ENCODE data around the gene DCAF7. TPM values are rescaled to one million over a fixed set of nuclear protein-coding genes. Genes with fewer than 3 reads are reported as not detected.

Gene DCAF7
- total and polyA plus RNA-seq, 5 donors from 2014 or later: 41.0 to 89.4 (median 68.2) TPM

DNA sequence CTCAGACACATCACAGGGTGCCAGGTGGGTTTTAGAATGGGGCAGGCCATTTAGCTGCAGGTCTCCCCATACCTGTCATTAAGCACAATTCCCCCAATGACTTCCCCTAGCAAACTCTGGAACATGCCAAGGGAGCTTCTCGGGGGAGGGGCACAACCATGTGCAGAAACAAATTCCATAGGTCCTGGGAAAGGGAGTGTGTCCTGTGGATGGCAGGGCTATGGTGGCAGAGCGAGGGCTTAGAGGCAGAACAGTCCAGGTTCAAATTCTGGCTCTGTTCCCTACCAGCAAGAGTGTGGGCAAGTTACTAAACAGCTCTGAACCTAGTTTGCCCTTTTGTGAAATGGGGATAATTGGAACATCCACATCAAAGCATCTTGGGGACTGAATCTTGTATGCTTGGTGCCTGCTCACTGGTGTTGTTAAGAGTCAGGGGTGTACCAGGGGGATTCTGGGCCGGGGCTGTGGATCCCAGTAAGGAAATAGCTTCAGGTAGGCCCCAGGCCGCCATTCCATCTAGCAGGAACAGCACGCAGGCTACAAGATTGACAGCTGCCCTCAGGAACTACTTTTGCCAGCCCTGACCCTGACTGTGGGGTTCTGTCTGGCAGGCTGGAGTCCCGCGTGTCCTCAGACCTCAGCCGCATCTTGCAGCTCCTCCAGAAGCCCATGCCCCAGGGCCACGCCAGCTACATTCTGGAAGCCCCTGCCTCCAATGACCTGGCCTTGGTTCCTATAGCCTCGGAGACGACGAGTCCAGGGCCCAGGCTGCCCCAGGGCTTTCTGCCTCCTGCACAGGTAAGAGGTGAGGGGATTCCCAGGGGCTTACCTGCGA, 5.6 kb upstream of the DCAF7 start:
- Histone ChIP-seq H3K9me3 (ENCODE audit: control insufficient read depth in 2 of 2, low read length in 2 of 2) (no peaks in the 10 kb centered on the region), H3K4me3 (ENCODE audit: low read depth, low read length) (no peak overlapping the region), H3K36me3 (ENCODE audit: control insufficient read depth, insufficient read depth, low read length) (no peaks in the 10 kb centered on the region), H3K27me3 (ENCODE audit: control insufficient read depth, insufficient read depth, low read length) (no peaks in the 10 kb centered on the region), H3K27ac (ENCODE audit: insufficient read depth, low read length, poor library complexity, severe bottlenecking) (no peak overlapping the region), H3K4me1 (ENCODE audit: control insufficient read depth, insufficient read depth, low read length, poor library complexity, severe bottlenecking) (peaks cover 9% of the 10 kb centered on the region)
- H3K9me3 Mint-ChIP-seq: peaks cover 0 to under 1% (median 0%) of the 10 kb centered on the region in 7 donors
- H3K27ac Mint-ChIP-seq: no peak overlapping the region
- DNase-seq (no peak), ATAC-seq (ENCODE audit: low read depth in 2 of 2) (no peak)
- no peaks in the 10 kb centered on the region for H3K36me3 Mint-ChIP-seq
- peaks cover 11% of the 10 kb centered on the region for H3K27me3 Mint-ChIP-seq
- peaks cover 0 to 5% (median 0%) of the 10 kb centered on the region in 4 donors for H3K4me1 Mint-ChIP-seq
- H3K4me3 Mint-ChIP-seq: no peak overlapping the region

DNA sequence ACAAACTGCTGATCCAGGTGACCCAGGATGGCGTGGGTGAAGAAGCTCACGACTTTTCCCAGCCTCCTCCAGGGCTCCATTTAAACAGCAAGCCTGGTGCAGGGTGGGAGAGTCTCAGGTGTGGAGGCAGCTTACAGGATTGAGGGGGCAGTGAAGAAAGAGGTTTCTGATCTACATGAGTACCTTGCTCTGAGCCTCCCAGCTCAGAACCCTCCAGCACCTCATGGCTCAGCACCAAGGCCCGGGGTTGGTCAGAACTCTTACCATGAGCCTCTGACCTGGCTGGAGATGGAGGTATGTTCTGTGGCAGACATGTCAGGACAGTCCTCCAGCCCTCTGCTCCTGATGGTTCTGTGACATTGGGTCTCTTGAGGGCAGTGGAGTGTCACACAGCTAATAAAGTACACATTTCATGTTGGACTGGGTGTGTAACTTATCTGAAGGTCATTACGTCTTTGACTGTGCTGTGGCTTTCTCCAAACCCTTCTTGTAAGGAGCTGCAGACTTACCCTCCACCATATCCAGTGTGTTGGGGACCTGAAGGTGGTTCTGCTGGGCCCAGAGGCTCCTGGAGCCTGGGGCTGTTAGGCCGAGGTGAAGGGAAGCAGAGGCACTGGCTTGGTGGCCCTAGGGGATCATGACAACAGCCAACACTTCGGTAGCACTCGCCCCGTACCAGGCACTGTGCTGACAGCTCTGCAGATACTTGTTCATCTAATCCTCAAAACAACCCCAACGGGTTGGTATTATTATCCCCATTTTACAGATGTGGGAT, 3.8 kb upstream of the DCAF7 start:
- H3K9me3 ChIP-seq (ENCODE audit: control insufficient read depth in 2 of 2, low read length in 2 of 2): no peaks in the 10 kb centered on the region
- no peak overlapping the region for H3K4me3 Mint-ChIP-seq
- no peaks in the 10 kb centered on the region for H3K36me3 Mint-ChIP-seq
- ATAC-seq (ENCODE audit: low read depth in 2 of 2) (no peak), DNase-seq (no peak)
- no peak overlapping the region for H3K27ac ChIP-seq (ENCODE audit: insufficient read depth, low read length, poor library complexity, severe bottlenecking)
- H3K9me3 Mint-ChIP-seq: no peaks in the 10 kb centered on the region
- H3K36me3 ChIP-seq (ENCODE audit: control insufficient read depth, insufficient read depth, low read length): no peaks in the 10 kb centered on the region
- H3K4me3 ChIP-seq (ENCODE audit: low read depth, low read length): no peak overlapping the region
- H3K27me3 Mint-ChIP-seq: peaks cover 9% of the 10 kb centered on the region
- H3K27me3 ChIP-seq (ENCODE audit: control insufficient read depth, insufficient read depth, low read length): no peaks in the 10 kb centered on the region
- peaks cover 0 to 12% (median 4%) of the 10 kb centered on the region in 4 donors for H3K4me1 Mint-ChIP-seq
- peaks cover 16% of the 10 kb centered on the region for H3K4me1 ChIP-seq (ENCODE audit: control insufficient read depth, insufficient read depth, low read length, poor library complexity, severe bottlenecking)
- H3K27ac Mint-ChIP-seq: no peak overlapping the region

DNA sequence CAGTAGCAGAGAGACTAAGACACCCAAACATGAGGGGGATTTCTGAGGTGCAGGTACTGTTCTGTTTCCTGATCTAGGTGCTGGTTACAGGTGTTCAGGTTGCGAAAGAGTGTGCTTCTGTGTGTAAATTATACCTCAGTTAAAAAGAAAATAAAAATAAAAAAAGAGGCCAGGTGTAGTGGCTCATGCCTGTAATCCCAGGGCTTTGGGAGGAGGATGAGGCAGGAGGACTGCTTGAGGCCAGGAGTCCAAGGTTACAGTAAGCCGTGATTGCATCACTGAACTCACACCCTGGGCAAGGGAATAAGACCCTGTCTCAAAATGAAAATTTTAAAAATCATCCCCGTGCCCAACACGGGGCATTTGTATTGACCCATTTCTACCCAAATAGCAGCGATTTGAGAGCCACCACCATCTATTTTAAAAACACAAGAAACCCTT, 3.2 kb upstream of the DCAF7 start:
- Mint-ChIP-seq H3K36me3 (no peaks in the 10 kb centered on the region), H3K9me3 (no peaks in the 10 kb centered on the region), H3K4me3 (peak overlapping the region in 1 of 4 donors; percentile 8), H3K27ac (peak overlapping the region in 1 of 3 donors; percentile 8), H3K27me3 (peaks cover 6% of the 10 kb centered on the region), H3K4me1 (peaks cover 0 to 17% (median 7%) of the 10 kb centered on the region in 4 donors)
- Histone ChIP-seq H3K4me1 (ENCODE audit: control insufficient read depth, insufficient read depth, low read length, poor library complexity, severe bottlenecking) (peaks cover 20% of the 10 kb centered on the region), H3K27me3 (ENCODE audit: control insufficient read depth, insufficient read depth, low read length) (no peaks in the 10 kb centered on the region), H3K4me3 (ENCODE audit: low read depth, low read length) (no peak overlapping the region), H3K27ac (ENCODE audit: insufficient read depth, low read length, poor library complexity, severe bottlenecking) (no peak overlapping the region), H3K9me3 (ENCODE audit: control insufficient read depth in 2 of 2, low read length in 2 of 2) (no peaks in the 10 kb centered on the region), H3K36me3 (ENCODE audit: control insufficient read depth, insufficient read depth, low read length) (no peaks in the 10 kb centered on the region)
- ATAC-seq (ENCODE audit: low read depth in 2 of 2): no peak
- no peak for DNase-seq

DNA sequence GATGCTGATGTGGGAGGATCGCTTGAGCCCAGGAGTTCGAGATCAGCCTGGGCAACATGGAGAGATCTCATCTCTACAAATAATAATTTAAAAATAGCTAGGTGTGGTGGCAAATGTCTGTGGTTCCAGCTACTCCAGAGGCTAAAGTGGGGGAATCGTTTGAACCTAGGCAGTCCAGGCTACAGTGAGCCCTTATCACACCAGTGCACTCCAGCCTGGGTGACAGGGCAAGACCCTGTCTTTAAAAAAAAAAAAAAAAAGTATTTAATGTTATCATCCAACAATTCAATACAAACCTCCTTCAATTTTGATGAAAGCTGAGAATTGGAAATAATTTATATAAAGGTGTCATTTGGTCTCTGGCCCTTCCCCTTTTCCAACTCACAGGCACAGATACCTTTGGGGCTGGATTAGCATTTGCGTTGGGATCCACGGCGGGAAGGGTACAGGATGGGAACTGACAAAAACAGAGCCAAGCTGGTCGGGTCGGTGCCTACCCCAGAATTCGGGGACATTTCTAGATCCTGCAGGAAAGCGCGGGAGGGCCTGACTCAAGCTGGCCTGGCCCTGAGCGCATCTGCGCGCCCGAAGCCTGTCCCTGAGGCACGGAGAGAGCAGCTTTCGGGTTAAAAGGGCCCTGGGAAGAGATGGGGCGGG, 860 bp upstream of the DCAF7 start:
- Mint-ChIP-seq H3K4me3 (peak overlapping the region; percentile 94 to 99 (median 98)), H3K27ac (peak overlapping the region; percentile 98), H3K4me1 (peaks cover 3 to 40% (median 28%) of the 10 kb centered on the region in 4 donors), H3K36me3 (peaks cover 4% of the 10 kb centered on the region), H3K27me3 (peaks cover 6% of the 10 kb centered on the region), H3K9me3 (no peaks in the 10 kb centered on the region)
- Histone ChIP-seq H3K4me1 (ENCODE audit: control insufficient read depth, insufficient read depth, low read length, poor library complexity, severe bottlenecking) (peaks cover 43% of the 10 kb centered on the region), H3K36me3 (ENCODE audit: control insufficient read depth, insufficient read depth, low read length) (no peaks in the 10 kb centered on the region), H3K27me3 (ENCODE audit: control insufficient read depth, insufficient read depth, low read length) (no peaks in the 10 kb centered on the region), H3K4me3 (ENCODE audit: low read depth, low read length) (peak overlapping the region; percentile 70), H3K27ac (ENCODE audit: insufficient read depth, low read length, poor library complexity, severe bottlenecking) (peak overlapping the region; percentile 96), H3K9me3 (ENCODE audit: control insufficient read depth in 2 of 2, low read length in 2 of 2) (no peaks in the 10 kb centered on the region)
- ATAC-seq (ENCODE audit: low read depth in 2 of 2) (no peak), DNase-seq (no peak)

DNA sequence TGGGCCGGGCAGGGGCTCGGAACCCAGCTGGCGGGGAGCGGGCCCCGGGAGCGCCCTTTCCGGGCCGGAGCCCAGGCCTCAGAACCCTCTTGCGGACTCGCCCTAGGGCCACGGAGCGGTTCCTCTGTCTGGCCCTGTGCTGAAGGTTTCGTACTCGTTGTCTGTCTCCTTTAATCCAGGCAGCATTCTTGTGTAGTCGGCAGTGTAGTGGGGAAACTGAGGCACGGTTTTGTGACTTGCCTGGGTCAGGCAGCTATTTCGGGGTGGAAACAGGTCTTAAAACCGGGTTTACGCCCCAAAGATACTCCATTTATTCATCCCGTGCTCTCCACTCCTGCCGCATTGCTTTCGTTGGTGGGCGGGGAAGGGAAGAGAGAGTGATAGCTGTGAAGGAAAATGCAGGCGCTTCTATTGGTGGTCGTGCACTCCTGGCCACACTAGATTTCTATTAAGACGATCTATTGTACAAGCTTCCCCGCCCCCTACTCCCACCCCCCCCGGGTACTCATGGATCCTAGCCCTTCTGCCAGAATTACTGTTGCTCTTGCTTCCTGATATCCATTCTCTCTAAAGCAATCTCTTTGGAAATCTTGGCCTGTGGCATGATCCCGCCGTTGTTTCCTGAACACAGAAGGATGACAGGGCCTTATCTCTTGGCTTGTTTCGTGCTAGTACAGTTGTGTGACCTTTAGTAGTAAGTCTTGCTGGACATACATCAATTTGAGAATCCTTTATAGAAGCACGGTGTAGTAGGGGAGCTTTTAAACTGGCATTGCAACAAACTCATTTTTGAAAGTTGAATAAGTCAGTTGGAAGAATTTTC, 751 bp downstream of the DCAF7 start:
- Histone ChIP-seq H3K27ac (ENCODE audit: insufficient read depth, low read length, poor library complexity, severe bottlenecking) (peak overlapping the region; percentile 96), H3K36me3 (ENCODE audit: control insufficient read depth, insufficient read depth, low read length) (no peaks in the 10 kb centered on the region), H3K4me1 (ENCODE audit: control insufficient read depth, insufficient read depth, low read length, poor library complexity, severe bottlenecking) (peaks cover 53% of the 10 kb centered on the region), H3K9me3 (ENCODE audit: control insufficient read depth in 2 of 2, low read length in 2 of 2) (no peaks in the 10 kb centered on the region), H3K27me3 (ENCODE audit: control insufficient read depth, insufficient read depth, low read length) (no peaks in the 10 kb centered on the region), H3K4me3 (ENCODE audit: low read depth, low read length) (peak overlapping the region; percentile 83)
- Mint-ChIP-seq H3K36me3 (peaks cover 6% of the 10 kb centered on the region), H3K4me3 (peak overlapping the region; percentile 94 to 99 (median 98)), H3K9me3 (no peaks in the 10 kb centered on the region), H3K4me1 (peaks cover 19 to 56% (median 44%) of the 10 kb centered on the region in 4 donors), H3K27me3 (peaks cover 6% of the 10 kb centered on the region), H3K27ac (peak overlapping the region; percentile 98)
- ATAC-seq (ENCODE audit: low read depth in 2 of 2): no peak
- peak in 1 of 3 donors; percentile 10 for DNase-seq

DNA sequence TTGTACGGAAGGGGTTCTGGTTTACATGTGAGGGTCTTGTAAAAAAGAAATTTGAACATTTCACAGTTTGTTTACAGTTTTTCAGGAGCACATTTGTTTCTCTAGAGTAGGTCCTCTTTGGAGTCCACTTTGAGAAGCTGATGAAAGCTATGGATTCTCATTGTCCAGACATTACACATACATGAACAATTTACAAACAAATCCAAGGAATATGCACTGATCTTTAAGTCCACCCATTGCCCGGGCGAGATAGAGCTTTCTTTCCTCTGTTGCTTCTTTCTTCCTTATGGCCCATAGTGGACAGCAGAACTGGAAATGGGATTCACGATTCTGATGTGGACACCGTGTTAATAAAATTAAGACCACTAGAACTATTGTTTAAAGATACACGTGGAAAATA, 1.9 kb downstream of the DCAF7 start:
- H3K4me3 ChIP-seq (ENCODE audit: low read depth, low read length): peak overlapping the region; percentile 83
- peaks cover 10% of the 10 kb centered on the region for H3K36me3 Mint-ChIP-seq

More for the DNA sequence above, 1.9 kb downstream of the DCAF7 start:
- H3K9me3 ChIP-seq (ENCODE audit: control insufficient read depth in 2 of 2, low read length in 2 of 2): no peaks in the 10 kb centered on the region
- Mint-ChIP-seq H3K9me3 (no peaks in the 10 kb centered on the region), H3K4me3 (peak overlapping the region; percentile 94 to 99 (median 98)), H3K27me3 (peaks cover 6% of the 10 kb centered on the region), H3K27ac (peak overlapping the region in 2 of 3 donors; percentile 98), H3K4me1 (peaks cover 24 to 68% (median 52%) of the 10 kb centered on the region in 4 donors)
- ATAC-seq (ENCODE audit: low read depth in 2 of 2): no peak
- no peaks in the 10 kb centered on the region for H3K27me3 ChIP-seq (ENCODE audit: control insufficient read depth, insufficient read depth, low read length)
- DNase-seq: no peak
- H3K36me3 ChIP-seq (ENCODE audit: control insufficient read depth, insufficient read depth, low read length): no peaks in the 10 kb centered on the region
- no peak overlapping the region for H3K27ac ChIP-seq (ENCODE audit: insufficient read depth, low read length, poor library complexity, severe bottlenecking)
- peaks cover 53% of the 10 kb centered on the region for H3K4me1 ChIP-seq (ENCODE audit: control insufficient read depth, insufficient read depth, low read length, poor library complexity, severe bottlenecking)

Measured in CD4-positive, CD25-positive, alpha-beta regulatory T cell (primary cell).